Body of pancreas (tissue), 4 donors: ENCODE results near the gene GPR156.

Source experiments
- CTCF ChIP-seq, 7 experiments: fragments of 450-650 bp in 4 of 7; fragments of 200-600 bp in 3 of 7; sonication (generic) in 3 of 7; IDR thresholded peaks; one replicate each; pipeline ENCODE4 v1.5.1; 2016 to 2019; ENCODE audit warnings: antibody characterized with exemption in 7 of 7
- POLR2A ChIP-seq, 3 donors: fragments of 450-650 bp; IDR thresholded peaks; one replicate each; pipeline ENCODE4 v1.6.1; 2016; ENCODE audit warnings: antibody characterized with exemption in 3 of 3, mild to moderate bottlenecking in 2 of 3

- no peak for TF ChIP-seq CTCF (IDR thresholded peaks at IDR 0.05)
- no peak for TF ChIP-seq POLR2A (IDR thresholded peaks at IDR 0.05)
These were observed 9.4 kb downstream of the GPR156 start for GRCh38 chr3:120275618-120276017.
